Esophagus muscularis mucosa (tissue), 4 donors: ENCODE results near the gene MRPS23.

Source experiments
- CTCF ChIP-seq, 3 experiments: fragments of 200-600 bp in 2 of 3; fragments of 450-650 bp in 1 of 3; sonication (generic) in 2 of 3; IDR thresholded peaks; one replicate each; pipeline ENCODE4 v1.5.1; 2017 to 2019; ENCODE audit warnings: antibody characterized with exemption in 3 of 3, mild to moderate bottlenecking in 2 of 3, moderate library complexity in 1 of 3
- EP300 ChIP-seq: sonication (generic); formaldehyde crosslinking; IDR thresholded peaks from one replicate; pipeline ENCODE4 v1.6.1; 2017; ENCODE audit warnings: antibody characterized with exemption
- POLR2A ChIP-seq: fragments of 450-650 bp; IDR thresholded peaks from one replicate; pipeline ENCODE4 v1.6.1; 2017; ENCODE audit warnings: antibody characterized with exemption, moderate library complexity, mild to moderate bottlenecking, low read depth

- no peak for TF ChIP-seq POLR2A
- TF ChIP-seq CTCF (IDR thresholded peaks at IDR 0.05): peak; percentile 34 to 75 (median 37)
- TF ChIP-seq EP300: peak; percentile 48
Measured at GRCh38 chr17:57875290-57876022, 25.6 kb upstream of the MRPS23 start.
